ENCODE measurements around the gene FGD4. TPM values are rescaled to one million over a fixed set of nuclear protein-coding genes. Genes with fewer than 3 reads are reported as not detected.
A peak's percentile ranks its signal among the peaks of the same experiment; 100 is the strongest.
"Not testable (repeated sequence)": the region's sequence is repeated elsewhere in the genome, so short reads cannot be mapped to it uniquely, and the experiment has no call there.

The FGD4 gene
- total RNA-seq, 2 donors from 2014 or later, result 24.5 to 26.7 TPM

DNA sequence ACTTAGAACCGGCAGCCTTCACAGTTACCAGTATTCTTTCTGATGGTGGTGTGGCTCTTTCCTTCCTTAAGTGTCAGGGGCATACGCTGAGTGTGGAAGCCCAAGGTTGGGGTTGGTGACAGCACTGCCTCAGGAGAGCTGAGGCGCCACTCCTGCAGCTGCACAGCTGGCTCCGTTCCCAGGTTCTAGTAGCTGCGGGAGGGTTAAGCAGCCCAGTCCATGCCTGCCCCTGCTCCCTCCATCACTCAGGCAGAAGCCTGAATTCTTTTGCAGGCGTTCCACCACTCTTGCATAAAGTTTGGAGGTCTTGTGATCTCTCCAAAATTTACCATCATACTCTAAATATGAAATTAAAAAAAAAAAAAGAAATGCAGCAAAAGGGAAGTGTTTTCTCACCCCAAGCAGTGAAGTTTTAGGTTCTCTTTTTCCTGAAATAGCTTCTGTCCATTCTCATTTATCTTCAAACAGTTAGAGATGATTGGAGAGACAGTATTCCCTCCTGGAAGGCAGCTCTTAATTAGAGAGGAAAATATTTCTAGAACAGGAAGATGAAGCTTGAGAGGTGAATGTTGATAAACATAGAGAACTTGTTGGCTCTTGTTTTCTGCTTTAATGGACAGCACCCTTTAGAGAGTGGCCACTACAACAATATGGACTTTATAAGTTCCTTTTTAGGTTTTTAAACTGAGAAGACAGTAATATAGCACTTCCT, 136.1 kb downstream of the FGD4 start:
- intact Hi-C loops (cut with DNase I), result no loop called here
- DNase-seq (ENCODE audit: low spot score), result peak; percentile 84

DNA sequence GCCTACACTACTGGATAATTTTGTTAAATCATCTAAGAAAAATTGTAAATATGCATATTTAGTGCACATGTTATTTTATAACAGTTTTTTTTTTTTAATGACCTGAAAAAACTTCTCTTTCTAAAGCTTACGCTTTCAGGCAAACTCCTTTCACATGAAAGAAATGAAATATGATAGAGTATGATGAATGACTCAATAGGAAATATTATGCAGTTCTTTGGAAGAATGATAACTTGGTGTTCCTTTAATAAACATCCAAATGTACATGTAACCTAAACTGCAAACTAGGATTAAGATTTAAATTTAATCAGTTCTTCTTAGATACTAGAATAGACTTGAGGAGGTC, 136.6 kb downstream of the FGD4 start:
- intact Hi-C loops (cut with DNase I), result no loop called here
- DNase-seq (ENCODE audit: low spot score), result no peak

DNA sequence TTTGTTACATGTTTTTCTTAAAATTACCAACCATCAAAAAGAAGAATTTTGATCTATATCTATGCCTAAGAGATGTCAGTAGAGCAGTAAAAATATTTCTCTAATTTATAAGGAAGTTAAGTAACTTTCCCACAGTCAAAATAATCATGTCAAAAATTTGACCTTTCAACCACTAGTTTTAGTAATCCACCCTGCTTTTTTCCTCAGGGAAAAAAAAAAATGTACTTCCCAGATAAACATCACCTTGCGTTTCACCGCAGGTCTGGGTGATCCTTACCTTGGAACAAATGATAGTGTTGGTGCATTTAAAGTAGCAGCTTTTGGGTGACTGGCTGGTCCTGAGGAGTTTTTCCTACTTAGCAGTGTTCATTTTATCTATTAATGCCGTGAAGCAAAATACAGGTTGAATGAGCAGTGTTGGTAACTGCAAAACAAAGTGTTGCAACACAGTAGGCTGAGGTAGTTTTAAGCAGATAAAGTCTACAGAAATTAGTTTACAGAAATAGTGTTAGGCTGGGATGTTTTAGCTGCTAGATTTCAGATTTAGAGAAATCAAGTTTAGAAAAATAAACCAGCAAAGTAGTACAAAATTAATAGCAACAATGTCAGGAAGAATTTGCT, 142.5 kb downstream of the FGD4 start:
- intact Hi-C loops (cut with DNase I), result no loop called here
- DNase-seq (ENCODE audit: low spot score), result no peak

DNA sequence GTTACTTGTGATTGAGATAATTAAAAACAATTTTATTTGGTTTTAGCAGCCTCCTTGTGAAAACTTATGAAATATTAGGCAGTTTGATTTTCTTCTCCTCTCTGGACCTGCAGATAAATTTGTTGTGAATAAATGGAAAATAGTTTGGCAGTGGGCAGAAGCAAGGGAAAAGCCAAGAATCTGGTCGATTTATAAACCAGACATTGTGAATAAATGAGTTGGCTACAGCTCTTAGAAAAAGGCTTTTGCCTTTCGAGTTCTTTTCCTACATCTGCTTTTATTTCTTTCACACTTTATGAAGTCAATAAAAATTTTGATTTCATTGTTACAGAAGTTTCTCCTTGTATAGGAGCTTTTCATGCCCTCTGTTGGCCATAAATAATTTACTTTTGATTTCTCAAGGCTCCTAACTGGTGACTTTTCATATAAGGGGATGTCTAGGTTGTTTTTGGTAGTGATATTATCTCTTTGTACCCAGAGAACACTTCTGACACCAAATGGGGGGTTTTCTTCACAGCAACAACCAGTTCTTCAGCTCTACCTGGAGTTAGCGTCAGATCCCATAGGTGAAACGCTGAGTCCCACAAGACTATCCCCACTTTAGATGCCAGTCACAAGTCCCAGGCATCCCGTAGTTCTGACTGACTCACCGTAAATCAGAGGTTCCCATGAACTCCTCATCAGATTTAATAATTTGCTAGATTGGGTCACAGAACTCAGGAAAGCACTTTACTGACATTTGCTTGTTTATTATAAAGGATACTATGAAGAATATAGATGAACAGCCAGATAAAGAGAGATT, 143.3 kb downstream of the FGD4 start:
- intact Hi-C loops (cut with DNase I), result no loop called here
- DNase-seq (ENCODE audit: low spot score), result no peak

DNA sequence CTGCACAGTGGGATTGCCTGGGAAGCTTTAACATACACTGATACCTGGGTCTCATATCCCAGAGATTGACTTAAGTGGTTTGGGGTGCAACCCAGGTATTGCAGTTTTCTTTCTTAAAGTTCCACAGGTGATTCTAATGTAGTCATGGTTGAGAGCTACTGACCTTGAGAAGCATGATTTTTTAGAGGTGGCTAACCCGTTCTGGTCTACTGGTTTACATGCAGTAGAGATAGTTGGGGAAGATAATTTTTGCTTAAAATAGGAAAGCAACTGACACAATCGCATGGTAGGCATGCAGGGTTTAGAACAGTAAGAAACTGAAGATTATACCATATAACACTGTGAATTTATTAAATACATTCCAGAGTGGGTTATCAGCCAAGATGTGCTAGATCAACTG, 145.5 kb downstream of the FGD4 start:
- intact Hi-C loops (cut with DNase I), result loop anchor here in 1 of 2 donors (5.0 kb wide), 1 partner anchor 403 kb away; no protein-coding TSS in a partner anchor
- no peak for DNase-seq (ENCODE audit: low spot score)

DNA sequence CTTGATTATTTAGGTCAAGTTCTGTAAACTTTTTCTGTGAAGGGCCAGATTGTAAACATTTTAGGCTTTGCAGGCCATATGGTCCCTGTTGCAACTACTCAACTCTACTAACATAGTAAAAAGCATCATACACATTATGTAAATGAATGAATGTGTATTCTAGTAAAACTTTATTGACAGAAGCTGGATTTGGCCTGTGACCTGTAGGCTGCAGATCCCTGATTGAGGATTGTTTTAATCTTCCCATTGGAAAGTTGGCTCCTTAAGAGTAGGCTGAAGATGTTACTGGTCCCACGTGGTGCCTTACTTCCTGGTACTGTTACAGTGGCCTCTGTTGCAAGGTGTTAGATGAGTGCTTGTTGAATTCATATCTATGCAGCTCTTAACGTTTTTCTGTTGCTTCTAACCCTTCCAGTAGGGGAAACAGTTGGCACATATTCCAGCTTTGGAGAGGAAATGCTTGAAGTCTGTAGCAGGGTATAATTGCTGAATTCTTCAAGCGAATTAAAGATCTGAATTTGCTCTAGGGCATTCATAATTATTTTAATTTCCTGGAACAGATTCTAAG, 146.1 kb downstream of the FGD4 start:
- intact Hi-C loops (cut with DNase I), result loop anchor here in 1 of 2 donors (5.0 kb wide), 1 partner anchor 403 kb away; no protein-coding TSS in a partner anchor
- DNase-seq (ENCODE audit: low spot score), result no peak

DNA sequence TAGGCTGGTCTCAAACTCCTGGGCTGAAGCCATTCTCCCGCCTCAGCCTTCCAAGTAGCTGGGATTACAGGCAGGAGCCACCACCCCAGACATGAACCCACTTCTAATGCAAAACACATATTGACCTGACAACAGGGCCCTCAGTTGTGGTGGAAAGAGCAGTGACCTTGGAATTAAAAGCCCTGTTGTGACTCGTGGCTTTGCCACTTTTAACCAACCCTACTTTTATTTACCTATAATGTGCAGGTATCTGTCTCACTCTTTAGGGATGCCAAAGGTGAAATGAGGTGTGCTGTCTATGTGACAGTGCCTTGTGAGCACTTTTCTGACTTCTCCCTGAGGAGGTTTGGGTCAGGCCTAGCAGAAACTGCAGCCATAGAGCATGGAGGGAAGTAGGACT, 146.9 kb downstream of the FGD4 start:
- intact Hi-C loops (cut with DNase I), result loop anchor here in 1 of 2 donors (5.0 kb wide), 1 partner anchor 404 kb away; no protein-coding TSS in a partner anchor
- no peak for DNase-seq (ENCODE audit: low spot score)

DNA sequence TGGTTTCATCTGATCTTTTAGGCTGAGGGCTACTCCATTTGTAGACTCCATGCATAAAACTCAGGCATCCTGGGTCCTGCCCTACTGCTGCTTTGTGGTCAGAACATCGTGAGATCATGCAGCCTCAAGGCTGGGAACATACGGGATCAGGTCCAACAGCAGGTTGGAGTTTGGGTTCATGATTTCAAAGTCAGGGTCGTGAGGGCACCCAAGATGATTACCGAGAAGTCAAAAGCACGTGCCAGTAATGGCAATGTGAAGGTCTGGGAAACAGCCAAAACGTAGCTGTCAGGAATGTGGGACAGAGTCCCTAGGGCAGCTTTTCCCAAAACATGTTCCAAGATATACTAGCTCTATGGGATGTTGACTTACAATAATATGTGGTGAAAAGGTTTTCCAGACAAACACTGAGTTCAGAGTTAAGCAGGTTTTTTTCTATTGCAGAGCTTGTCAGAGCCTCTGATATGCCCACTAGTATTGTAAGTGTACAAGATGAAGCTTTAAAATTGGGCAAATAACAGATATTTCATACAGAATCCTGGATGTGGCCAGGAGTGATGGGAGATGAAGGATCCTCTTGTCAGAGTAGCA, 149.4 kb downstream of the FGD4 start:
- peak; percentile 83 for DNase-seq (ENCODE audit: low spot score)
- intact Hi-C loops (cut with DNase I), result loop anchor here in 1 of 2 donors (5.0 kb wide), 1 partner anchor 406 kb away; no protein-coding TSS in a partner anchor

DNA sequence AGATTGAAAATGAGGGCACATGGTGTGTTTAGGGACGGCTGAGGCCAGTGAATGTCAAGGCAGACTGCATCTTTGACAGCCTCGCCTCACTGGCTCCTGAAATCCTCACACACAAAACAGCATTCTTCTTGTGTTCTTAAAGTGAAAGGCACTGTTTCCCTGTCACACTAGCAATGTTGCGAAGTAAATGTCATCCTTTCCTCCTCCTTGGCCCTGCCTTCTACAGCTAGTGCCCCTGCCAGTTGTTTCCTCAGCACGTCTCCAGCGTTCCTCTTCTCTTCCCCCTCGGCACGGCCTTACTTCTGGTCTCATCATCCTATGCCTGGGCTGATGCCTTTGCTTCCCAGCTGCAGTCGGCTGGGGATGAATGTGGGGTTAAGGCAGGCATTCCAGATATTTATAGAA, 150.3 kb downstream of the FGD4 start:
- no peak for DNase-seq (ENCODE audit: low spot score)
- intact Hi-C loops (cut with DNase I), result loop anchor here in 1 of 2 donors (5.0 kb wide), 1 partner anchor 407 kb away; no protein-coding TSS in a partner anchor

DNA sequence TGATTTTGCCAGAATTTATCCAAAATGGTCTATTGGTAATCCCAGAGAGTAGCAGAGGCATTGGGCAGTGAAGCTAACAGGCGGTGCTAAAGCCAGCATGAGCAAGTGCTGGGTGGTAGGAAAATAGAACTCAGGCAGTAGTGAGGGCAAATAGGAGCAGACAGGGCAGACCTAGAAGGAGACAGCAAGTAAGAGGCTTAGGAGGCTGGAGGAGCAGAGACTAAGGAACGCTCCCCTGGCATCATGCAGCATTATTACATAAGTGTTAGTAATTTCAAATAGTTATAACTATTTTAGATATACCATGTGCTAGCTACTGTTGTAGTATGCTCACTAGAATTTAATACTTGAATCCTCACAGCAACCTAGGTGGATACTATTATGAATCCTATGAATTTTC, 151.7 kb downstream of the FGD4 start:
- intact Hi-C loops (cut with DNase I), result no loop called here
- DNase-seq (ENCODE audit: low spot score), result no peak

DNA sequence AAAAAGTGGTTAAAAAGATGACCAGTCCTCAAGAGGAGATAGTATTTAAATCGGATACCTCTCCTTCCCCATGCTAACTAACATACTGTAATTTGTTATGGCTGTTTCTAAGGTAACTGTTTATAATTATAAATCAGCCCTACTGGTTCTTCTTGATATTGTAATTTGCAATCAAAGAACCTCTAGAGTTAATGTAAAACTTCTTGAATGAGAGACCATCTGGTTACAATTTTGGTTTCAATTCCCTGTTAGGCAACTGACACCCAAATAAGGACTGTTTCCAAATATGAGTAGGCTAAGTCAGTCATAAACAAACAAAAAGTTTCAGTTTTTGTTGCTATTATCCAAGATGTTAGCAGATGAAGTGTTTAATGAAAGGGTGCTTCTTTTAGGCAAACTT, 159.5 kb downstream of the FGD4 start:
- no peak for DNase-seq (ENCODE audit: low spot score)
- intact Hi-C loops (cut with DNase I), result no loop called here

DNA sequence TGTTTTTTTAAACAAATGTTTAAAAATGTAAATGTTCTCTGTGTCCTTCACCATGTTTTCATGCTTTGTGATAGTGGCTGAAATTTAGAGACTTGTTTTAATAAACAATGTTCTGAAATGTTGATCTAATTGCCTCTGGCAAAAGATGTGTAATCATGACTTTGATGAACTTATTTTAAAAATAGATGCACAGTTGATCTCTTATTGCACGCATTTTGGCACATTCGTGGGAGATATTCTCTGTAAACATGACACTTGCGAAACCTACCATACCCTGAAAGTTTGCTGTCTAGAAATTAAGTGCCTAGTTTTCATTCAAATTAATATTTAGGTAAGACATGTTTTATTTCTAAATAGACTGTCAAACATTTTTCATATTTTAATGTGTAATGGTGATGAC, 160.1 kb downstream of the FGD4 start:
- intact Hi-C loops (cut with DNase I), result no loop called here
- DNase-seq (ENCODE audit: low spot score), result no peak

DNA sequence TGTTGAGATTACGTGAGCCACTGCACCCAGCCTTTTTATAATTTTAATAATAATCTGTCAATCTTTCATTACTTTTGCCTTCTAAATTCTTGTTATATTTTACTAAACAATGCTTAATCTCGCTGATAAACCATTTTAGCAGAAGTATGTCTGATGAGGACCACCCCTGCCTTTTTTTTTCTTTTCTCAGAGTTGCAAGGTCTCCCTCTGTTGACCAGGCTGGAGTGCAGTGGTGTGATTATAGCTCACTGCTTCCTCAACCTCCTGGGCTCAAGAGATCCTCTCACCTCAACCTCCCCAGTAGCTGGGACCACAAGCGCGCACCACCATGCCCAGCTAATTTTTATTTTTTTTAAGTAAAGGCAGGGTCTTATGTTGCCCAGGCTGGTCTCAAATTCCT, 161.2 kb downstream of the FGD4 start:
- no peak for DNase-seq (ENCODE audit: low spot score)

DNA sequence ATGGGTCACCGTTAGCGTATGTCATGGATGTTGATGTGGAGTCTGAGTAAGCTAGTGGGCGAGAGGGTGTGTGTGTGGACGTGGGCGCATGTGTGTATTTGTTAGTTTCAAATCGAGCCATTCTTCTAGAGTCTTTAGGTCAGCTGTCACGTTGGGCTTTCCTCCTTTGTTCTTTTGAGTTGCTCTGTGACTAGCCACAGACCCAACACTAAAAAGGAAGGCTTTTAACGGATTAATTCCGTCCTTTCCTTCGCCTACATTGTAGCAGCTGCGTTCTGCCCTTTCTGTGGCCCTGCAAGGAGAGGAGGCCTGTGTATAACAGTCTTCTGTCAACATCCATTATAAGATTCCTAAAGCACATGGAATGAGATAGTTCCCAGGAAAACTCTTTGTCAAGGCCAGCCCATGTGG, 162.6 kb downstream of the FGD4 start:
- intact Hi-C loops (cut with DNase I), result no loop called here
- DNase-seq (ENCODE audit: low spot score), result no peak

More for the DNA sequence above, 161.2 kb downstream of the FGD4 start:
- intact Hi-C loops (cut with DNase I), result no loop called here

DNA sequence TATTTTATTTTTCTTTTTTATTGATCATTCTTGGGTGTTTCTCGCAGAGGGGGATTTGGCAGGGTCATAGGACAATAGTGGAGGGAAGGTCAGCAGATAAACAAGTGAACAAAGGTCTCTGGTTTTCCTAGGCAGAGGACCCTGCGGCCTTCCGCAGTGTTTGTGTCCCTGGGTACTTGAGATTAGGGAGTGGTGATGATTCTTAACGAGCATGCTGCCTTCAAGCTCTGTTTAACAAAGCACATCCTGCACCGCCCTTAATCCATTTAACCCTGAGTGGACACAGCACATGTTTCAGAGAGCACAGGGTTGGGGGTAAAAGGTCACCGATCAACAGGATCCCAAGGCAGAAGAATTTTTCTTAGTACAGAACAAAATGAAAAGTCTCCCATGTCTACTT, 163.1 kb downstream of the FGD4 start:
- intact Hi-C loops (cut with DNase I), result not testable (repeated sequence)

DNA sequence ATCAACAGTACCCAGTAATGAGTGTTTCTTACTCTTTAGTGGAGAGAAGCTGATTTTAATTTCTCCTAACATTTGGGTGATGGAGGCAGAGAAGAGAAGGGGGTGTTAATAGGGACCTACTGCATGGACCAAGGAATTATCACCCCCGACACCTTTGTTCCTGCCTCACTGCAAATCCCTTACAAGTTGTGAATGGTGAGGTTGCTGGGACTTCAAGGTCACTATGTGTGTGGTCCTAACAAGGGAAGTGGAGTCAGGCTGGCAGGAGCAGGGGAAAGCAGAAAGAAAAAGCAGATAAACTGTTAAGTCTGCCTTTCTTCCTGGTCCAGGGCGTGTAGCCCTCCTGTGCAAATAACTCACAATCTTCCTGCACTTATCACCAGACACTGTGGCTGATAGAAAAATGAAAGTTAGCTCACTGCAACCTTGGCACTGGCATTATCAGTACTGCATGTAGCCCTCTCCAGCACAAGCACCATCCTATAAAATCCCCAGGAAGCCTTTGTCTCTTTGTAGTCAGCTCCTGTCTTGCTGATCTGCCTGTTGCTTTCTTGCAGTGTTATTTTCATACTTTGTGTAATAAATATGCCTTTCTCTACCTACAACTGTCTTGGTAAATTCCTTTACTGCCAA, 167.4 kb downstream of the FGD4 start:
- intact Hi-C loops (cut with DNase I), result no loop called here
- no peak for DNase-seq (ENCODE audit: low spot score)

More for the DNA sequence above, 163.1 kb downstream of the FGD4 start:
- not testable (repeated sequence) for DNase-seq (ENCODE audit: low spot score)

DNA sequence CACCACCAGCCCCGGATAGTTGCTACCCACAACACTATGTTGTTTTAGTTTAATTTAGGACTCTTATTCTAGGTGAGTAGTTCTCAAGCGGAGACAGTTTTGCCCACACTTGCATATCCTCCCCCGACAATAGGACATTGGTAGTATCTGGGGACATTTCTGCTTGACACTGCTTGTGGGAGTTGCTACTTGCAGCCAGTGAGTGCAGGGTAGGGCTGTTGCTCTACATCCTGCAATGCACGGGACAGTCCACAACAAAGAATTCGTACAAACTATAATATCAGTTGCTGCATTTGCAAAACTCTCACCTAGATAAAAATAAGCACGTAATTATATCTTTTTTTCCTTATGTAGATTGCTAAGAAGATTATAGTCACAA, 167.9 kb downstream of the FGD4 start:
- intact Hi-C loops (cut with DNase I), result no loop called here
- no peak for DNase-seq (ENCODE audit: low spot score)

DNA sequence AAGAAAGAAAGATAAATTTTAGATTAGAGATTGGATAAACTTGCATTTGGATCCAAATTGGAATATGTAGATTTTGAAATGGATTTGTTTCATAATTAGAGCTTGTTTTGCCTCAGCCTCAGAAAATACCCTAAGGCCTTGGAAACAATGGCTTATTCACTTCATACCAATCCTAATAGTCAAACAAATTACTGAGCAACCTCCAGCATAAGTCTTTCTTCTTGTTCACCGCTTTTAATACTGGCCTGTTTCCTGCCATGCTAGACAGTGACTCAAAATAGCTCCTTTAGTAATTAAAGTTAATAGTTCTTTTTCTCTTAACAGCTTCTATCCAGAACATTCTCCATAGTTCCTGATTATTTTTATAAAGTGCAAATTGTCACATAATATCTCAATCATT, 168.9 kb downstream of the FGD4 start:
- DNase-seq (ENCODE audit: low spot score), result no peak
- intact Hi-C loops (cut with DNase I), result no loop called here

DNA sequence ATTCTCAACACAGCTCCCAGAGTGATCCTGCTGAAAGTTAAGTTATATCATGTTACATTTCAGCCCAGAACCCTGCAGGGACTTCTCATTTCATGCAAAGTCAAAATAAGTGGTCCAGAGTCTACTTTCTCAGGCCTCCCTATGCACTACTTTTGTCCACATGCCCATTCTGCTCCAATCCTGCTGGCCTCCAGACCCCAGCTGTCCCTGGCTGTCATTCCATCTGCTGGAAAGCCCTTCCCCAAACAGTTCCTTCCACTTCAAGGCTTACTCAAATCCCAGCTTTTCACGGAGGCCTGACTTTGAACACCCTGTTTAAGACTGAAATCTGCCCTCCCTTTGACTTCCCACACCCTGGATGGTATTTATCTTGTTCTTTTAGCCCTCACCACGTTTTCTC, 169.9 kb downstream of the FGD4 start:
- DNase-seq (ENCODE audit: low spot score), result no peak
- intact Hi-C loops (cut with DNase I), result no loop called here

Data from posterior vena cava (tissue), 2 donors.